ENCODE measurements around the gene TBX3.

The TBX3 gene

DNA sequence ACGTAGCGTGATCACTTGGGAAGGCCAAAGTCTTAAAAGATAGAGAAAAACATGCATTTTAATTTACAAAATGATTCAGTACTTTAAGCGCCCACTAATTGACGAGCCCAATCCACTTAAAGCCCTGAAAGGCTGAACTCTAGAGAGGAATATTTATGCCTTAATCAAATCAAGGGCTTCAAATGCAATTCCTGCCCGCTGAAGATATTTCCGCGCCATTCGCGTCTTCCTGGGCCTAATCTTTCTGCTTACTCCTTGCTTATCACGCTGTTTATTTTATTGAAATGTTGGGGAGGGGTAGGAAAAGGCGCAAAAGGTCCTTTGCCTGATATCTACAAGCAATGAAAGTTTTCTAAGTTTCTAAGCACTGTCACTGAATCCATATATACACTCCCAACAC lies 4.0 kb downstream of the TBX3 start:
- TF ChIP-seq, protein P1, sequence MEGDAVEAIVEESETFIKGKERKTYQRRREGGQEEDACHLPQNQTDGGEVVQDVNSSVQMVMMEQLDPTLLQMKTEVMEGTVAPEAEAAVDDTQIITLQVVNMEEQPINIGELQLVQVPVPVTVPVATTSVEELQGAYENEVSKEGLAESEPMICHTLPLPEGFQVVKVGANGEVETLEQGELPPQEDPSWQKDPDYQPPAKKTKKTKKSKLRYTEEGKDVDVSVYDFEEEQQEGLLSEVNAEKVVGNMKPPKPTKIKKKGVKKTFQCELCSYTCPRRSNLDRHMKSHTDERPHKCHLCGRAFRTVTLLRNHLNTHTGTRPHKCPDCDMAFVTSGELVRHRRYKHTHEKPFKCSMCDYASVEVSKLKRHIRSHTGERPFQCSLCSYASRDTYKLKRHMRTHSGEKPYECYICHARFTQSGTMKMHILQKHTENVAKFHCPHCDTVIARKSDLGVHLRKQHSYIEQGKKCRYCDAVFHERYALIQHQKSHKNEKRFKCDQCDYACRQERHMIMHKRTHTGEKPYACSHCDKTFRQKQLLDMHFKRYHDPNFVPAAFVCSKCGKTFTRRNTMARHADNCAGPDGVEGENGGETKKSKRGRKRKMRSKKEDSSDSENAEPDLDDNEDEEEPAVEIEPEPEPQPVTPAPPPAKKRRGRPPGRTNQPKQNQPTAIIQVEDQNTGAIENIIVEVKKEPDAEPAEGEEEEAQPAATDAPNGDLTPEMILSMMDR (IDR thresholded peaks at IDR 0.05; ENCODE audit: control insufficient read depth, insufficient read depth, low read depth, low read length, missing control alignments) = no peak
- DNase-seq (ENCODE audit: low read depth) = no peak
- H3K4me3 ChIP-seq (ENCODE audit: control insufficient read depth, low read depth, low read length) = peak overlapping the region; percentile 78

DNA sequence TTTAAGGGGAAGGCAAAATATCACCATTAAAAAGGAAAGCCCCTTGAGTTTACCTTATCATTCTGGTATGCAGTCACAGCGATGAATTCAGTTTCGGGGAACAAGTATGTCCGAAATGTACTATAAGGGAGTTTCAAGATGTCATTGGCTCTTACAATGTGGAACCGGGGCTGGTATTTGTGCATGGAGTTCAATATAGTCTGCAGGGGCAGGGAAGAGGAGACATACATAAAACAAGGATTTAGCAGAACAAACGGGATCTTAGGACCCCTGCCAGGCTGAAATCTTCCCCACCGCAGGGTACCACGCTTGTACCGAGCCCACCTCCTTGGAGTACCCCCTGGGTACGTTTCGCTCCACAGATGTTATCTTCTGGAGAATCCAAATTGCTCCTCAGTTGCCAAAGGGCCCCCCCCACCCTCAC lies 4.5 kb downstream of the TBX3 start:
- TF ChIP-seq, protein P1 (IDR thresholded peaks at IDR 0.05; ENCODE audit: control insufficient read depth, insufficient read depth, low read depth, low read length, missing control alignments) = no peak
- peak overlapping the region; percentile 78 for H3K4me3 ChIP-seq (ENCODE audit: control insufficient read depth, low read depth, low read length)
- no peak for DNase-seq (ENCODE audit: low read depth)

DNA sequence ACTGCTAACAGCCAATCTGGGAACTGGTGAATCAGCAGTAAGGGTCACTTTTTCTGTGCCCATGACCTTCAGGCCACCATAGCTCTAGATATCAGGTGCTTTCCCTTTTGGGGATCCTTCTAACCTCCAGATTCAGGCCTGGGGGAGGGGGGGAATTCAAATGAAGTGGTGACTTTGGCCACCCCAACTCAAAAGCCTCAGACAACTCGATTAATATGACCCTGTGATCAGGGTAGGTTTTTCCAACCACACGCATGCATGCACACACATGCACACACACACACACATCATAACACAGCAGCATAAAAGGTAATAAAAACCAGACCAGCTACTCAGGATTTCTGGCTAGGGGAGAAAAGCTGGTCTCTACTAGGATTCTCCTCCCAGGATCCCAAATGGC lies 5.3 kb downstream of the TBX3 start:
- TF ChIP-seq, protein P1 (IDR thresholded peaks at IDR 0.05; ENCODE audit: control insufficient read depth, insufficient read depth, low read depth, low read length, missing control alignments) = no peak
- H3K4me3 ChIP-seq (ENCODE audit: control insufficient read depth, low read depth, low read length) = peak overlapping the region; percentile 78
- DNase-seq (ENCODE audit: low read depth) = no peak

DNA sequence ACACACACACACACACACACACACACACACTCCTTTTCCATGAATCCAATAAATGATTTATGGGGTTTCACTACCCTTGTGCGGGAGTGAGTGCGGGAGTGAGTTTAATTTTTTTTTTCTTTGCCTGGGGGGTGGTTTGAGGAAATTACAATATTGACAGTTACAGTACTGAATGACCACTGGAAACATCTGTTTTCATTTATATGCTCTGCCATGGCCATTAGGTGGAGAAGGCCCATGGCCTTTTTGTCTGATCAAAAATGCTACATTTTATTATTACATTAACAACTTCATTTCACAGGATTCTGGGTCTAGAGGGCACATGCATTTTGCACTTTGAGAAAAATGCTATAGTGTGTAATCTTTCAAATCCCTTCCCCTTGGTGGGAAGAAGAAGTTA lies 5.9 kb downstream of the TBX3 start:
- DNase-seq (ENCODE audit: low read depth) = no peak
- TF ChIP-seq, protein P1 (IDR thresholded peaks at IDR 0.05; ENCODE audit: control insufficient read depth, insufficient read depth, low read depth, low read length, missing control alignments) = no peak
- no peak overlapping the region for H3K4me3 ChIP-seq (ENCODE audit: control insufficient read depth, low read depth, low read length)

DNA sequence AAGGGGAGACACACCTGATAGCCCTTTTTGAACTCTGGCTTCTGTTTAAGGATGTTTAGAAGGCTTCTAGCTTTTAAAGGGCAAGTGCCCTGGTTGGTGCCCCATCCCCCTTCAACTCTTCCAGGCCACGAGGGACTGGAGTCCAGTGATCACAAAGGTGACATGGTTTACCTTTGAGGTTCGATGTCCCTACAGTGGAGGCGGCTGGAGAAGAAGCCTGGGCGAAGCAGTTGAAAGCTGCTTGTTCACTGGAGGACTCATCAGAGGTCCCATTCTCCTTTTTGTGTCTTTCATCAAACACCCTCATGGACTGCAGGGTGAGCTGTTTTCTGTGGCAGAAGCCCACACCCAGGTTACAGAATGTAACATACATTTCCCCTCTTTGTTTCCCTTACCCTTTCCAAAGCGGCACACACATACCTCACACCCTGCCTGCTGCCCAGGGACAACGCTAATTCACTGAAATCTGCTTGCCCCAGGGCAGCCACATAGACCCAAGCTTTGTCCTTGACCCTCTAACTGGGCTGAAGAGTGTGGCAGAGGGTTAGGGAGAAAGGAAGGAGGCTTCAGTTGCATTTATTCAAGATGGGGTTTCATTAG lies 7.7 kb downstream of the TBX3 start:
- no peak overlapping the region for H3K4me3 ChIP-seq (ENCODE audit: control insufficient read depth, low read depth, low read length)
- DNase-seq (ENCODE audit: low read depth) = no peak
- TF ChIP-seq, protein P1 (IDR thresholded peaks at IDR 0.05; ENCODE audit: control insufficient read depth, insufficient read depth, low read depth, low read length, missing control alignments) = no peak

DNA sequence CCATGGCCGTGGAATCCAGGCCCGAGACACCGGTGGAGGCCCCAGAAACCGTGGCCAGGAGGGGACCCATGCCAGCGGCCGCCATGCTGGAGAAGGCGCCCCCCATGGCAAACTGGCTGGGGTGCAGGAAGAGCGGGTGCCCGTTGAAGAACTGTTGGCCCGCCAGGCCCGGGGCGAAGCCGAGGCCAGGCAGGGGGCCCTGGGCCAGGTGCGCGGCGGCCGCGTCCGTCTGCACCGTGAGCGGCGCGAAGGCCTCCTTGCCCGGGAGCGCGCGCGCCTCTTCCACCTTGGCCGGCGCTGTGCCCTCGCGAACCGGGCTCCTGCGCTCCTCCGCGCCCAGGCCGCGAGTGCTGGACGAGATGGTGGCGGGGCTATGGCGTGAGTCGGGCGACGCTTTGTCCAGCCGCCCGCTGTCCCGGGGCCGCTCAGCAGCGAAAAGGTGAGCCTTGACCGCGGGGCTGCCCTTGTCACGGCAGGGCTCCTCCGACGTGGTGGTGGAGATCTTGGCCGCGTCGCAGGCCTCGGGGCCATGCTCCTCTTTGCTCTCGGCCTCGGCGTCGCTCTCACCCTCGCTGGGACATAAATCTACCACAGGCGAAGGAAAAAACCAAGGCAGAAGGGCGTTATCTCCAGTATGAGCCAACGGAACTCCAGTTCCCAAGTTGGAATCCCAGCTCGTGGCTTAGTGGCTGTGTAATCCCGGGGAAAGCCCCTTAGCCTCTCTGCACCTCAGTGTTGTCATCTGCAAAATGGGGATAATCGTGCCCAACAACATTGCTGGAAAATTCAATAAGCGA lies 9.5 kb downstream of the TBX3 start:
- H3K4me3 ChIP-seq (ENCODE audit: control insufficient read depth, low read depth, low read length) = no peak overlapping the region
- no peak for DNase-seq (ENCODE audit: low read depth)

More for the DNA sequence above, 9.5 kb downstream of the TBX3 start:
- TF ChIP-seq, protein P1 (IDR thresholded peaks at IDR 0.05; ENCODE audit: control insufficient read depth, insufficient read depth, low read depth, low read length, missing control alignments) = no peak

All from AG09309 (cell line).